Measurements from ENCODE around the gene LRBA.

Gene LRBA

DNA sequence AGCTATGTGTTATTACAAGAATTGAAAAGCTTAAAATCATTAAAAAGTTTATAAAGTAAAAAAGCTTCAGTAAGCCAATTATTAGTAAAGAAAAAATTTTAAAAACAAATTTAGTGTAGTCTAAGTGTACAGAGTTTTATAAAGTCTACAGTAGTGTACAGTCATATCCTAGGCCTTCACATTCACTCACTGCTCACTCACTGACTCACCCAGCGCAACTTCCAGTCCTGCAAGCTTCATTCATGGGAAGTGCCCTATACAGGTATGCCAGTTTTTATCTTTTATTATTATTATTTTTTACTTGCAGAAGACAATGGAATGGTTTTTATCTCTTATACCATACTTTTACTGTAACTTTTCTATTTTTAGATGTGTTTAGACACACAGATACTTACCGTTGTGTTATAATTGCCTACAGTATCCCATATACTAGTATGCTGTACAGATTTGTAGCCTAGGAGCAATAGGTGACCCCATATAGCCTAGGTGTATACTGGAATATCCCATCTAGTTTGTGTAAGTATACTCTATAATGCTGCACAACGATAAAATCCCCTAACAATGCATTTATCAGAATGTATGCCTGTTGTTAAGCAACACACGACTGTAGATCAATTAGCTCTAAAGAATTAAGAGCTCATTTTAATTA is 706.1 kb downstream of the LRBA start:
- no peak for DNase-seq

DNA sequence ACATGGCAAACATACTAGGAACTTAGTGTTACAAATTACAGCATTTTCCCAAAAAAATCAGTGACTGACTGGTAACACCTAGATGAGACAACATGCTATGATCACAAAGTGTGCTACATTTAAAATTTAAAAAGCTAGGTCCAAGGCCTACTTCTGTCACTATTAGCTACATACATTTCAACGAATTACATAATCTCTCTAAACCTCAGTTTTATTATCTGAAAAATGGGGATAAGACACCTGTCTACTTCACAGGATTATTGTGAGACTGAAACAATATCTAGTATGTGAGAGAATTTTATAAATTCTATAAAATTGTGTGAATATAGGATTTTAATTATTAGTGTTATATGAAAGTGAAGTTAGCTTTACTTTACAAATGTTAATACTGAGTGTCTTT is 708.4 kb downstream of the LRBA start:
- no peak for DNase-seq

DNA sequence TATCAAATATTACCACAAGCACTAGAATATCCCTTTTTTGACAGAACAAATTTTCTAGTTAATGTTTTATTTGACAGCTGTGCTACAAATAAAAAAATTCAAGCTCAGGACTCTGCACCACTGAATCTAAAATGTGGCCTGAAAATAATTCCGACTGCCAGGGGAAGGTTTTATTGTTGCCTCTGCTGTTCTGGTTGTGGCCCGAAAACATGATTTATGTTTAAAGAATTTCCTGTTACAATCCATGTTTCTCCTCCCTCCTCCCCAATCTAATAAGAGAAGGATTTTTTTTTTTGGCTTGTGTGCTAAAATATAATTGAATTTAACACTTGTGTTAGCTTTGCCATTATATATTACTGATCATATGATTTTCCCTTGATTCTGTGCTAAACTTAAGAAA is 709.1 kb downstream of the LRBA start:
- DNase-seq = no peak

DNA sequence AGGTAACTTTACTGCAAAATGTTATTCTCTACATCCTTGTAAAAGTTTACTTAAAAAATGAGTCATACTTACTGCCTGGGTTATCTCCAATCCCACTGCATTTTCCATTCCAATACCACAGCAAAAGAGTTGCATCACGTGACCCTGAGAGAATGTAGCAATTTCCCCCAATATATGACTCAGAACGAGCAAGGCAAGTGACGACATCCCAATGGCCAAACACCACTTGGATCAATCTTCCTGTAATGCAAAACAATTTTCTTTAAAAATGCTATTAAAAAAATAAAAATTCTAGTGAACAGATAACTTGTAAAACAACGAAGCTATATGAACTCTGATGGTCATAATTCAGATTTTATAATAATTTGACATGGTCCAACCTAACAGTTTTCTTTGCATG is 712.5 kb downstream of the LRBA start:
- DNase-seq = no peak

DNA sequence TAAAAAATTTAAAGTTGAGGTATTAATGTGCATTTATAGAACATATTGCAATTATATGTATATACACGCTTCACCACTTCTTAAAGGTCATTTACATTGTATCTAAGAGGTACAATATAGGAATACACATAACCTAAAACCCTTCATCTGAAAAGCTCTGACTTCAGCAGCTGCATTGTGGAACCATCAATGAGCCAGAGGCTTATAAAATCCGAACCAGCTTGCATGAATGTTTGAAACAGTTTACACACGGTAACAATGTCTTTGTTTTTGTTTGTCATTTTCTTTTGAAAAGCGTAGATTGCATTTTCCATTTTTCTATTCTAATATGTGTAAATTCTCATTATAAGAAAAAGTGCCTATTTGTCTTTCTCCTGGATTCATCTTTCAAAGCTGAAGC is 715.3 kb downstream of the LRBA start:
- no peak for DNase-seq

DNA sequence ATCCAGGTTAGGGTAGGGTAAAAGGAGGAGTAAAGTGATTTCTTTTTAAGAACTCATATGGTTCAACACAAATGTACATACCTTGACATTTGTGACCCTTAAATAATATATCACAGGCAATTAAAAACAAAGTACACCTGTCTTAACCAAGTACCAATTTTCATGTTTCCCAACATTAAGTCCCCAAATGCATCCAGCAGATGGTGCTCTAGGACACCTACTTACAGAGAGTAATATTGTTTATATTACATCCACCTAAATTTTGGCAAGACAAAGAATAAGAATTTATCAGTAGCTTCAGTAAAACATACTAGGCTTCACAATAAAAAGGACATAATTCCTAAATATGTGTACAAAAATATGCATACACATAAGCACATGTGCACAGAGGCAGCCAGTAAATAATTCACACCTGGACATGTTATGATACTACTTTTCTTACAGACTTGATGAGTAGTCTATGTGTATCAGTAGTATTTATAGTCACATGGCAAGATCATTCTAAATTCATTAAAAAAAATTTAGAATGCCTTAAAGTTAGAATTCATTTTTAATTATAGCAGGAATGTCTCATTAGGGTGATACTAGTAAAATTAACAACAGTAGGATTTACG is 717.1 kb downstream of the LRBA start:
- no peak for DNase-seq

DNA sequence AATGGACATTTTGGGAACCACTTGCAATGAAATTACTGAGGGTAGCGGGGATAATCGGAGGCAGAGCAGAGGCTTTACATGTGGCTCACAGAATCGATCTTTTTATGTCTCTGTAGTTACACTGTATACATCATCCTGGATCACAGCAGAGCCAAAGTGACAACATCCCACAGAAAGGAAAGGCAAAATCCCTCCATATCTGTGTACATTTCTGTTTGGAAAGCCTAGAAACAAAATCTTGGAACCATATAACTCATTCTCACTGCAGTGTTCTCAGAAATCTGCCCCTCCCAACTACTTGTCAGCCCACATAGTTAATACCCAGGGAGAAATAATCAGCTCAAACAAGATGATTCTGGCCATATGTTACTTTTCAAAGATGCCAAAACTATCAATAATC is 725.2 kb downstream of the LRBA start:
- no peak for DNase-seq

DNA sequence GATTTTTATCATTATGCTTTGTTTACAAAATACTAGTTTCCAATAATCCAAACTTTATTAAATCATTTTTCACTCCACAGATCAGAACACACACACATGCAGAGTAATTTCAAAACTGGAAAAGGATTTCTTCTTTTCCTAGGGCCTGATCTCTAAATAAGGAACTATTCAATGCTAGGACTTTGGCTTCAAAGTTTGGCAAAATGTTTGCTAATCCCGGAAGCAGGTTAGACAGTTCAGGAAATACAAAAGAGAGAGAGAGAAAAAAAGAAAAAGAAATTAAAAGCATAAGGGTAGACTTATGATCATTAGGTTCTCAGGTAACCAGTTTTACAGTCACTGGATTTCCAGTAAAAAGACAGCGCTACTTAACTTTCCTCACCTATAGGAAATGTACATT is 725.9 kb downstream of the LRBA start:
- no peak for DNase-seq

DNA sequence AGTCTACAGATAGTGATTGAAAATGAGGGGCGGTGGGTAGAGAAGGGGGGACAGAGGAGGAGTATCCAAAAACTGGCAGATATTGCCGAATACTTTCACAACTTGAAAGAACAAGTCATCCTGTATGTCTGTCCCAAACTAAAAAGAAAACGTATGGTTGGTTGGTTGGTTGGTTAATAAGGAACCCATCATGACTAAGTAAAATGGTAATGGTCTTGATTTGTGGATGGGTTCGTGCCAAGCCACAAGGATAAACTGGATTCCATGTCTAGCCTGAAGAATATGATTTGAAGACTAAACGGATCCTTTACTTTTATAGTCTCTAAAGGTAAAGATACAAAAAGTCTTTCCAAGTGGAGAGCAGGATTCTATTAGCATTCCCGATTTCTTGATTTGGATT is 728.4 kb downstream of the LRBA start:
- DNase-seq = no peak

DNA sequence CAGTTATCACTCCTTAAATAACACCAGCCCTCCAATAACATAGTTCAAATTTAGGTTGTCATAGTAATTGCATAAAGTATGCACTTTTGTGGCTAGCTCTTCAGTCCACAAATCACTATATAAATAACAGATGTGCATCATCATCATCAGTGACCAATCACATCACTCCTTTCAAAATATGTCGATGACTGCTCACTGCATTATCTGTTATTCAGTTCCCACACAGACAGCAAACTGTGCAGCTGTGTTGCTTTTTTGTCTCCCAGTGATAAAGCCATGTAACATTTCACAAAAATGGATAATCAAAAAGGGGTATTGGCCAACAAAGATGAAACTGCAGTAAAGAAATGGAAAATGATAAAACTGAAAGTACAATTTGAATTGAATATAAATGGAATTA is 731.4 kb downstream of the LRBA start:
- DNase-seq = no peak

DNA sequence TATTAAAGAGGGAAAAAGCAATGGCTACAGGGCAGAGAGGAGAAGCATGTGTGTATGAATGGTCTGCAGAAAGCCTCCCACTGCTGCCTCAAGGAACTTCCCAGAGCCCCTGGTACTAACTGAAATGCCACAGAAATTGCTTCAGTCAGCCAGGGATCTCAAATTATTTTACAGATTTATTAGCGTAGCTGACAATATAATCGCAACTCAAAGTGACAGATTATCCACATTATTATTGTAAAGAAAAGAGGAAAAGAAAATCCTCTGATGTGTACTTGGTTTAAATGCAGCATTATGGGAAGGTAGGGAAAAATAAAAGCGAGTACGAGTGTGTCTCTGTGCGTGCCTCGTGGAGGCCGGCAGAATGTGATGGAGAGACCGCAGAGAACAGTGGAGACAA is 734.1 kb downstream of the LRBA start:
- no peak for DNase-seq

DNA sequence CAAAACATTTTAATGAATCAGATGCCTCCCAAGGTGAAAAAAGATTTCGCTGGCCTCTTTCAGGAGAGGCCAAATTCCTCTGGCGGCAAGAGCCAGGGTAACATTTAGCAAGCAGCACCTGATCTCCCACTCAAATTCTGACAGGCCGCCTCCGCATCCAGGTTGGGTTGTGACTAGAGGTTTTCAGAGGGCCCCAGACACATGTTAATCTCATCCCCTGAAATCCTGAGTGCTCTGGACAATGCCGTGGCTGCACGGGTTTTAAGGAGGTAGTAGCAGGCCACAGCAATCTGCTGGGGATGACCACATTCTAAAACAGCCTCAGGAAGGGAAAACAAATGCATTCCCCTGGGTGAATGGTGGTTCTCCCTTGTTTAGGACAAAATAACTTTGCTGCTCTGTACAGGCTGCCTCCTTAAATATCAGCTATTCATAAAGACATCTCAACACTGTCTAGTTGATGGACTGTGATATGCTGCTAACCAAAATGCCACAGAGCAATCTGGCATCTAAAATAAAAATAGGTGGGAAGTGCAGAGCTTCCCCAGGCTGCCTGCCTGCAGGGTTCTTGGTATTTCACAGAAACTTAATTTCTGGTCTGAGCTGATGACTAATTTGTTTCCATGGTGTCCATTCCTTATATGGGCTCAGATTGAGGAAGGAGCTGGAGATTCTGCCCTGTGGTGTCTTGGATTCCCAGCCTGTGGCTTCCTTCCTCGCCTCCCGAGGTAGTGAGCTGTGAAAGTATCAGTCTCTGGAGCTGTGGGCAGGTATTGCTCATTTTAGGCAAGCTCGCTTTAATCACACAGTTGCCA is 734.8 kb downstream of the LRBA start:
- DNase-seq = peak; percentile 38

DNA sequence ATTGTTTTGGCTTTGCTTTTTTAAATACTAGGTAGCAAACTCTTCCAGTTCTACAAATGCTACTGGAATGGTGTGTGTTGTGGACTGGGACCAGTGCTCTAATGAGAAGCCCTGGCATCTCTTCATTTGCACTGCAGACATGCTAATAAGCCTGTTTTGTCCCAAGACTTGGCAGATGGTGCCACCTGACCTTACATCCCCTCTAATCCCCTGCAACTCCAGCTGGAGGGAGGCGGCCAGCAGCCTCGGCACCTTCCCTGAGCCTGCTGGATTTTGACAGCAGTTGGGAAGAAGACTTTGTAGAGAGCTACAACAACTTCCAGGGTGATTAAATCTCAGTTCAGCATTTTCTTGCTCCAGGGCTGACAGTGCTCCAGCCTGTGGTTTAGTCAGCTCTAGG is 736.9 kb downstream of the LRBA start:
- DNase-seq = no peak

DNA sequence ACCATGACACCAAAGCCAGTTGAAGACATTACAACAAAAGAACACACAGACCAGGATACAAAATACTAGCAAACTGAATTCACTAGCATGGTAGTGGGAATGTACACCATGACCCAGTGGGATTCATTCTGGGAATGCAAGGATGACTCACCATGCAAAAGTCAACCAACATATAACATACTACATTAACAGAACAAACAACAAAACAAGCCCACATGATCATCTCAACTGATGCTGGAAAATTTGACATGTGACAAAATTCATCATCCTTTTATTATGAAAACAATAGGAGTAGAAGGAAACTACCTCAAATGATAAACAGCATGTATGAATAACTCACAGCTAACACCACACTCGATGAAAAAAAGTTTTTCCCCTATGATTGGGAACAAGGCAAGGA is 746.6 kb downstream of the LRBA start:
- DNase-seq = no peak

DNA sequence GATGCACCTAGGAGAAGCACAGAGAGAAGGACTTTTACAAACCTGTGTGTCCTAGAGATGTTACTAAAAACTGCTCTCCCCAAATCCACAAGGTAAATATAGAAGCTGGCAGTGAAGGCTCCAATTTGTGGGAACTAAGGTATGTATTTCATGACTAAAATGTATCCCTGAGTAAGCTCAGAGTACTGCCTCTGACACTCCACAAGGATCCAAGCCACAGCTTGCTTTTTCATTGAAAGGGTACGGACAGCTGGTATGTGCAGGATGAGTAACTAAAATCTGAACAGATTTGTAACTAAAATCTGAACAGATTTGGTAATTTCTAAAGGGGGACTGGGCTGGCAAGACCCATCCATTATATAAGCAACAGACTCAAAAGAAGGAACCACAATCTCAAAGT is 749.3 kb downstream of the LRBA start:
- no peak for DNase-seq

DNA sequence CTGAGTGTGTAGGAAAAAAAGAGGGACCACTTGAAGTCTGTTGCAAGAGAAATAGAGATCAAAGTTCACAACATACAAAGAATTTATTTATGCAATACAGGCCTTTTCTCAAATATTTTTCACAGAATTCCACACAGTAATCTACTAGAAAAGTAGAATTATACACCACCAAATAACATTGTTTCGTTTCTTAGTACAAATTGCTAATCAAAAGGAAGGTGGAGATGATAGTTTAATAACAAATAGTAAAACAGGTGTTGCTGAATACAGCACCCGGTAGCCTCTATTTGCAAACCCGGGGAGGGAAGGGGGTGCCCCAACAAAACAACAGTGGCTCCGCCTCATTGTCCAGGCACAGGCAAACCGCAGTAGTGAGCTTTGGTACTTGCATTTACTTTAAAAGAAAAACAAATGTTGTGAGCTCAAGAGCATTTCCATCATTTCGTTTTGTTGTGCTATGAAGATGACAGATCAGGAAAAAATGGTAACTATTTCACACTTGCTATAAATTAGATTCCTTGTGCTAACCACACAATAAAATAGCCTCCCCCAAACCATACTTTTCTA is 750.4 kb downstream of the LRBA start:
- no peak for DNase-seq

DNA sequence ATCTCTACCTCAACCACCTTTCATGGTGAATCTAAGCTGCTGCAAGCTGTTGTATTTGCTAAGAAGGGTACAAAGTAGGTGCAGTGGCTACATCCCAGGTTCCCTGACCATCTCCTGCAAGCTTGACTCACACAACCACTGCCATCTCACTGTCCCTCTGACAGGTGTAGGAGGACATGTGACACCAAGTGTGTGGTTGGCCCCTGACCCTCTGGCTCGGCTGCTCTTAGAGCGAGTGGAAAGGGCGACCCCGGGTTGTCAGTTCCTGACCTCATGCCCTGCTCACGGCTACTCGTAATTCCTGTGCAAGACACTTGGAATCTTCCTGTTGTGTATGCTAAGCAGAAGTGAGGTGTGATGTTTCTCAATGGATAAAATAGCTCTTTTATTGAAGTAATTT is 752.5 kb downstream of the LRBA start:
- no peak for DNase-seq

DNA sequence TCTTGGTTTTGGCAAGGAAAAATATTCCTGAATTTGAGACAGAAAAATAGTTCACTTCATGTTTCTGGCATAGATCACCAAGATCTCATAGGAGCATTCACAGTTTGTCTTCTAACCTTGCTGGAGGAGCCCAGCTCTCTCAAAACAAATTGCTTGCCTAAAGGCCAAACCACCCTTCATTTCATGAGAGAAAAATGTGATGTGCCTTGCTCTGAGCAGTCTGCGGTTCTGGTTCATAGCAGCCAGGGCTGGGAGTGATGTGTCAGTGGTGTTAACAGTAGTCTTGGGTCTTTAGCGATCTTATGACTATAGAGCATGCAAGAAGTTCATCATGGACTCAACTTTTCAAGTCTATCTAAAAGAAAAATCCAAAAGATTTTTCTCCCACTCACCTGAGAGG is 753.5 kb downstream of the LRBA start:
- no peak for DNase-seq

DNA sequence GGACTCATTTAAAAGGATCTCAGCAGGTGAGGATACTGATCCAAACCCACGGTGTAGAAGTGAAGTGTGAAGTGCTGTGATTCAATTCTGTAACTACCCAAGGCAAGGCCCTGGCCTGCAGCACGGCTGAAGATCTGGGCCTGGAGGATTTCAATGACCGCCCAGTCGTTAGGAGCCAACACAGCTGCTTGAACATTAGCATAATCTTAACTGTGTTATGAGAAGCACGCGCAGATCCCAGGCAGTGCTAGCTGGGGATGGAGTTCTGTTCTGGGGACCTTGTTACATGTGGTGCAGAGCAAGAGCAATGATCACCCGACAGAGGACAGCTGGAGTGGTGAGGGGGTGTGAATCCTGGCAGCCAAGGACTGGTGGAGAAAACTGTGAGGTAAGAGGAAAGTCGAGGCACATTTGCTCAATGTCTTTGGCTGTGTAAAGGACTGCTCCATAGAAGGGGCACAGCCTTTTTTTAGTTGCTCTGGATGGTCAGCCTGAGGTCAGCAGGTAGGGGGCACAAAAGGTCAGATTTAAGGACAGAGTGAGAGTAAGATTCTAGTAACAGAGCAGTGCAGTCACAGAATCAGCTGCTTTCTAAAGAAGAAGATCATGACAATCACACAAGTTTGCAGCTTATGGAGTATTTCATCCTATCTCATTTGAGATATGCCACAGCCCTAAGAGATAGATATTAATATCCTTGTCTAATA is 755.1 kb downstream of the LRBA start:
- DNase-seq = no peak

DNA sequence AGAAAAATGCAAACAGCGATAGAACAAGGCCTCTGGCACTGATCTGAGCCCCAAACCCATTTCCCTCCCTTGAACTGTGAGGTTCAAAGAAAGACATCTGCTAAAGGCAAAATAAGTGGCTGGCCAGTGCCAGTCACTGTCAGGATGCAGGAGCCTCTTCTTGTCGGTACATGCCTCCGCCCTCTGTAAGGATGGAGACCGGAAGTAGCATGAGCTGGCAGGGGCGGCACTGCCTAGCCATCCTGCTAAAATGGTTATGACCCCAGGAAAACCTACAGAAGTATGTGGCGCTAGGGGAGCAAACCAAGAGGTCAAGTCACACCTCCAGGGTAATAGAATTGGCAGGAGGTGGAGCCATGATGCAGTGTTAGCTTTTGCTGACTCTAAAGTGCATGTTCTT is 756.5 kb downstream of the LRBA start:
- DNase-seq = no peak

DNA sequence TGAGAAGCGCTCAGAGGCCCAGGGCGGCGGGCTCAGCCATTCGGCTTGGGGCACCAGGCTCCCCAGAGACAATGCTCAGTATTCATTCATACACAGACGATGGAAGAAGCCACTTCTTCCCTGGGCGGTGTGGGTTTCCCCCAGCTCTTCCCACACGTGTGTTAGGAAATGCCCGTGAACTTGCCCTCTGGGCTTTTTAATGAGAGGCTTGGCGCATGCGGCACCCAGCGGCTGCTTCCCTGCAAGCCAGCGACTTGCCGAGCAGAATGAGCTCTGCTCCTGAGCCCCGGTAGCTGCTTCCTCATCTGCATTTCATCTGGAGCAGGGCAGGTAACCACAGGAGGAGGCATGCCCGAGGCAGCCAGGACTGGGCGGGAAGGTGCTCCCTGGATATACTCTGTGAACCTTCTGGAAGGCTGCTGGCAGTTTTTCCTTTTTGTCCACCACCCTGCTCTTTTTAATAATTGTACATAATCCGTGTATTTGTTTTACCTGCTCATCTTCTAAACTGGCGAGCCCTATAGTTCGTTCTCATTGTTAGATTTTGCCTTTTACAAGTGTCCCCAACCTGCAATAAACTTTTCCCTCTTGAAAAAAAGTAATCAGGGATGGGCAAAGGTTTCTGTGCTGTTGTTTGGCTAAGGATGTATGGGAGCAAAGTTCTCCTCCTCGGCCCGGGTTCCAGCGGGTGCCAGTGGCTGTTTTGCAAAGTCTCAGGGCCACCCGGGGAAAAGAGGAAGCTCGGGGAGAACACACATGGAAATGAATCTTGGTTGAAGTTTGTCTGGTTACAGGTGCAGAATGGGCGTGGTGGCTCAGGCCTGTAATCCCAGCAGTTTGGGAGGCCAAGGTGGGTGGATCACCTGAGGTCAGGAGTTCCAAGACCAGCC is 758.0 kb downstream of the LRBA start:
- DNase-seq = no peak

DNA sequence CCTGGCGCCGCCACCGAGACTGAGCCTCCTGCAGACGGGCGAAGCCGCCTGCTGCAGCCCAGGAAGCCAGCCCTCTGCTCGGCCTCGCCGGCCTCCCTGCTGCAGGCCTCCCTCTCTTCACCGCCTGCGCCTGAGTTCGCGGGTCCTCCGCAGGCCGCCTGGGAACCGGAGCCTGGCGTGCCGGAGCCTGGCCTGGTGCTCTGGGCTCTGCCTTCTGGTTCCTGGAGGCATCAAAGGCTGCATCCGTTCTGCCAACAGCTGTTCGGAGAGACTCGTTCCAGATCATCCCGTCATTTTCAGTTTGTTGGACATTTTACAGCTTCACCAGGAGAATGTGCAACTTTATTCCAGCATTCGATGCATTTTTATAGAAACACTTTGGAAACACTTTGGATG is 758.9 kb downstream of the LRBA start:
- DNase-seq = no peak
